ENCODE data around the gene ABCF1.

GRCh38 chr6:30530014-30530413 lies 41.2 kb upstream of the ABCF1 start:
- no peak for TF ChIP-seq GTF2F1 (IDR thresholded peaks at IDR 0.05; ENCODE audit: borderline replicate concordance, low read depth, low read length)
- TF ChIP-seq CTCF (IDR thresholded peaks at IDR 0.05; ENCODE audit: control extremely low read depth in 1 of 3, insufficient read depth in 1 of 3, low read depth in 1 of 3, low read length in 3 of 3), result no peak
- no peak for TF ChIP-seq EZH2 (IDR thresholded peaks at IDR 0.05; ENCODE audit: low read depth, low read length, severe bottlenecking)
- TF ChIP-seq ATF2 (IDR thresholded peaks at IDR 0.05; ENCODE audit: low read length), result no peak
- TF ChIP-seq JUND (IDR thresholded peaks at IDR 0.05; ENCODE audit: low read length), result no peak
- no peak for TF ChIP-seq MAX (IDR thresholded peaks at IDR 0.05)
- TF ChIP-seq RFX5 (IDR thresholded peaks at IDR 0.05; ENCODE audit: borderline replicate concordance, low read depth, low read length), result no peak
- no peak for TF ChIP-seq RAD21 (IDR thresholded peaks at IDR 0.05 in 1 of 2, conservative IDR thresholded peaks at IDR 0.05 in 1 of 2; ENCODE audit: low read depth in 2 of 2, low read length in 2 of 2)
- TF ChIP-seq EP300 (IDR thresholded peaks at IDR 0.05; ENCODE audit: borderline replicate concordance in 1 of 2, low read depth in 2 of 2, low read length in 2 of 2), result no peak
- no peak for TF ChIP-seq RXRA (IDR thresholded peaks at IDR 0.05; ENCODE audit: insufficient read depth, low read depth, low read length)
- no peak for TF ChIP-seq ZNF274 (IDR thresholded peaks at IDR 0.05; ENCODE audit: borderline replicate concordance, extremely low read depth, low read length)
- TF ChIP-seq BCL11A (IDR thresholded peaks at IDR 0.05; ENCODE audit: low read depth in 2 of 2, low read length in 2 of 2), result no peak
- no peak for TF ChIP-seq BACH1 (IDR thresholded peaks at IDR 0.05; ENCODE audit: low read length)
- TF ChIP-seq TCF12 (IDR thresholded peaks at IDR 0.05; ENCODE audit: low read depth, low read length), result no peak
